HepG2 (cell line): Measurements from ENCODE around the gene SERPINA9. TPM values are rescaled to one million over a fixed set of nuclear protein-coding genes. Genes with fewer than 3 reads are reported as not detected.
A peak's percentile ranks its signal among the peaks of the same experiment; 100 is the strongest.

ENCODE experiments used
- FOXK2 ChIP-seq: fragments of 450-650 bp; IDR thresholded peaks from 2 replicates; pipeline ENCODE4 v1.6.1; 2016
- NR1H2 ChIP-seq: sonication (generic); formaldehyde crosslinking; IDR thresholded peaks from 2 replicates; pipeline ENCODE4 v1.8.1; 2022; ENCODE audit warnings: low read depth, missing genetic modification reagents, borderline replicate concordance
- XRCC5 ChIP-seq: fragments of 200-400 bp; formaldehyde crosslinking; optimal IDR thresholded peaks from 2 replicates; pipeline ENCODE3; 2017; ENCODE audit warnings: mild to moderate bottlenecking, low read length
- ZNF136 ChIP-seq: sonication (generic); formaldehyde crosslinking; IDR thresholded peaks from 2 replicates; pipeline ENCODE4 v1.8.1; 2022; ENCODE audit warnings: low read depth, mild to moderate bottlenecking, moderate library complexity, missing genetic modification reagents
- ZNF552 ChIP-seq: sonication (generic); formaldehyde crosslinking; IDR thresholded peaks from 2 replicates; pipeline ENCODE4 v1.9.0; 2022; ENCODE audit warnings: missing genetic modification reagents, mild to moderate bottlenecking, borderline replicate concordance
- polyA plus RNA-seq, 8 experiments: library from polyadenylated mRNA; depleted of rRNA in 3 of 8; stranded (reverse) in 7 of 8; unstranded in 1 of 8; fragments of >200 nt; fragmentation: Illumina TruSeq in 4 of 8; extraction: Trizol in 4 of 8; gene quantifications; 2 replicates each; pipeline versions ENCODE4 v1.2.1 to v1.2.3, GENCODE V29; 2011 to 2016; ENCODE audit warnings: low read depth in 4 of 8, missing spikeins in 1 of 8, mixed read lengths in 1 of 8; ENCODE audit not compliant: insufficient read depth in 1 of 8
- total RNA-seq, 5 experiments: library from RNA; depleted of rRNA; stranded (reverse); fragments of >200 nt; fragmentation: Illumina TruSeq; extraction: Trizol; gene quantifications; 2 replicates each; pipeline ENCODE4 v1.2.3, GENCODE V29; 2016; ENCODE audit warnings: low read depth in 1 of 5
- TF ChIP-seq, protein P1 (sequence below): sonication (generic); formaldehyde crosslinking; IDR thresholded peaks from 2 replicates; pipeline ENCODE4 v1.4.0; 2020; ENCODE audit warnings: mild to moderate bottlenecking, missing genetic modification reagents, borderline replicate concordance
- TF ChIP-seq, protein P2 (sequence below): sonication (generic); formaldehyde crosslinking; IDR thresholded peaks from 2 replicates; pipeline ENCODE4 v1.5.1; 2020; ENCODE audit warnings: mild to moderate bottlenecking, missing genetic modification reagents
- TF ChIP-seq, protein P3 (sequence below): sonication (generic); formaldehyde crosslinking; IDR thresholded peaks from 2 replicates; pipeline ENCODE4 v1.8.0; 2022; ENCODE audit warnings: mild to moderate bottlenecking, missing genetic modification reagents, borderline replicate concordance
- TF ChIP-seq, protein P4 (sequence below): sonication (generic); formaldehyde crosslinking; IDR thresholded peaks from 2 replicates; pipeline ENCODE4 v1.4.0; 2020; ENCODE audit warnings: missing genetic modification reagents, borderline replicate concordance
- TF ChIP-seq, protein P5 (sequence below): sonication (generic); formaldehyde crosslinking; IDR thresholded peaks from 2 replicates; pipeline ENCODE4 v1.5.0; 2020; ENCODE audit warnings: mild to moderate bottlenecking, missing genetic modification reagents, borderline replicate concordance

The SERPINA9 gene
- total and polyA plus RNA-seq, 2 of the 13 experiments (the other 11 are each of a cell fraction or from before 2014, with no cell fraction given) = 0.21 TPM; not detected in 1

DNA sequence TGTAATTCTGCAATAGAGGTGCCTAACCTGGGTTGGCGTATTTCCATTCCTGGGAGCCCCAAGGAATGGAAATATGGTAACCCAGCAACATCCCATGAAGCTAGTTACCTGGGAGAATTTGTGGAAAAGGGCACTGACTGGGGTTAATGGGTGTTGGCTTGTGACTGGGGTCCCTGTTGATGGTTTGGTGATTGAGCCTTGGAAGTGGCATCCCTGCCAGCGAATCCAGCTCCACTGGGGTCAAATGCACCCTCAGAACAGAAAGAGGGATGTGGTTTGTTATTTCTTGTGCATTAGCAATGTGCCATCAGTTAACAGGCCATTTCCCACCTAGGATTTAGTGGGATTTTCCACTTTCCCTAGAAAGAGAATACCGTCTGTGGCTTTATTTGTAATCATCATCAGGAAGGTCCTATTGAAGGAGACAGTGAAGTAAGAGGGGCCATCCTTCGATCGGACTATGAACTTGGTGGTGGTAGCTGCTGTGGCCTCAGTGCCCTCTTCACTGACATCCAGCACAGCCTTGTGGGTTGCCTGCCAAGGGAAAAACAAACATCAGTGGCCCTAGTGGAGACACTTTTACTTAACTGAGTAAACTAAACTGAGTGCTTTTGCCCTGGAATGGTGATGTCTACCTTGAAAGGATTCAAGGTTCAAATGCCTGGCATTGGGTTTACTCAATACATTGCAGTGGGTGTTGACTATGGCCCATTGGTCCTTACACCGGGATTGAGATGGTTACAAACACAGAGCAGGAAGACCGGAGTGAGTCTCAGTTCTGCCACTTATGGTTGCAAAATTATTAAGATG, 13.0 kb downstream of the SERPINA9 start (continued):
- TF ChIP-seq, protein P1, sequence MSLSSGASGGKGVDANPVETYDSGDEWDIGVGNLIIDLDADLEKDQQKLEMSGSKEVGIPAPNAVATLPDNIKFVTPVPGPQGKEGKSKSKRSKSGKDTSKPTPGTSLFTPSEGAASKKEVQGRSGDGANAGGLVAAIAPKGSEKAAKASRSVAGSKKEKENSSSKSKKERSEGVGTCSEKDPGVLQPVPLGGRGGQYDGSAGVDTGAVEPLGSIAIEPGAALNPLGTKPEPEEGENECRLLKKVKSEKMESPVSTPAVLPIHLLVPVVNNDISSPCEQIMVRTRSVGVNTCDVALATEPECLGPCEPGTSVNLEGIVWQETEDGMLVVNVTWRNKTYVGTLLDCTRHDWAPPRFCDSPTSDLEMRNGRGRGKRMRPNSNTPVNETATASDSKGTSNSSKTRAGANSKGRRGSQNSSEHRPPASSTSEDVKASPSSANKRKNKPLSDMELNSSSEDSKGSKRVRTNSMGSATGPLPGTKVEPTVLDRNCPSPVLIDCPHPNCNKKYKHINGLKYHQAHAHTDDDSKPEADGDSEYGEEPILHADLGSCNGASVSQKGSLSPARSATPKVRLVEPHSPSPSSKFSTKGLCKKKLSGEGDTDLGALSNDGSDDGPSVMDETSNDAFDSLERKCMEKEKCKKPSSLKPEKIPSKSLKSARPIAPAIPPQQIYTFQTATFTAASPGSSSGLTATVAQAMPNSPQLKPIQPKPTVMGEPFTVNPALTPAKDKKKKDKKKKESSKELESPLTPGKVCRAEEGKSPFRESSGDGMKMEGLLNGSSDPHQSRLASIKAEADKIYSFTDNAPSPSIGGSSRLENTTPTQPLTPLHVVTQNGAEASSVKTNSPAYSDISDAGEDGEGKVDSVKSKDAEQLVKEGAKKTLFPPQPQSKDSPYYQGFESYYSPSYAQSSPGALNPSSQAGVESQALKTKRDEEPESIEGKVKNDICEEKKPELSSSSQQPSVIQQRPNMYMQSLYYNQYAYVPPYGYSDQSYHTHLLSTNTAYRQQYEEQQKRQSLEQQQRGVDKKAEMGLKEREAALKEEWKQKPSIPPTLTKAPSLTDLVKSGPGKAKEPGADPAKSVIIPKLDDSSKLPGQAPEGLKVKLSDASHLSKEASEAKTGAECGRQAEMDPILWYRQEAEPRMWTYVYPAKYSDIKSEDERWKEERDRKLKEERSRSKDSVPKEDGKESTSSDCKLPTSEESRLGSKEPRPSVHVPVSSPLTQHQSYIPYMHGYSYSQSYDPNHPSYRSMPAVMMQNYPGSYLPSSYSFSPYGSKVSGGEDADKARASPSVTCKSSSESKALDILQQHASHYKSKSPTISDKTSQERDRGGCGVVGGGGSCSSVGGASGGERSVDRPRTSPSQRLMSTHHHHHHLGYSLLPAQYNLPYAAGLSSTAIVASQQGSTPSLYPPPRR = peak; percentile 69; the same call in 1 of the 2 replicates
- TF ChIP-seq ZNF552 (CRISPR knock-in tag) (no peak), FOXK2 (no peak), NR1H2 (CRISPR knock-in tag) (no peak), XRCC5 (peak; percentile 28), ZNF136 (CRISPR knock-in tag) (0 out of 2 replicates have a peak, but pooled peaks have one; percentile 40)
- TF ChIP-seq, protein P2, sequence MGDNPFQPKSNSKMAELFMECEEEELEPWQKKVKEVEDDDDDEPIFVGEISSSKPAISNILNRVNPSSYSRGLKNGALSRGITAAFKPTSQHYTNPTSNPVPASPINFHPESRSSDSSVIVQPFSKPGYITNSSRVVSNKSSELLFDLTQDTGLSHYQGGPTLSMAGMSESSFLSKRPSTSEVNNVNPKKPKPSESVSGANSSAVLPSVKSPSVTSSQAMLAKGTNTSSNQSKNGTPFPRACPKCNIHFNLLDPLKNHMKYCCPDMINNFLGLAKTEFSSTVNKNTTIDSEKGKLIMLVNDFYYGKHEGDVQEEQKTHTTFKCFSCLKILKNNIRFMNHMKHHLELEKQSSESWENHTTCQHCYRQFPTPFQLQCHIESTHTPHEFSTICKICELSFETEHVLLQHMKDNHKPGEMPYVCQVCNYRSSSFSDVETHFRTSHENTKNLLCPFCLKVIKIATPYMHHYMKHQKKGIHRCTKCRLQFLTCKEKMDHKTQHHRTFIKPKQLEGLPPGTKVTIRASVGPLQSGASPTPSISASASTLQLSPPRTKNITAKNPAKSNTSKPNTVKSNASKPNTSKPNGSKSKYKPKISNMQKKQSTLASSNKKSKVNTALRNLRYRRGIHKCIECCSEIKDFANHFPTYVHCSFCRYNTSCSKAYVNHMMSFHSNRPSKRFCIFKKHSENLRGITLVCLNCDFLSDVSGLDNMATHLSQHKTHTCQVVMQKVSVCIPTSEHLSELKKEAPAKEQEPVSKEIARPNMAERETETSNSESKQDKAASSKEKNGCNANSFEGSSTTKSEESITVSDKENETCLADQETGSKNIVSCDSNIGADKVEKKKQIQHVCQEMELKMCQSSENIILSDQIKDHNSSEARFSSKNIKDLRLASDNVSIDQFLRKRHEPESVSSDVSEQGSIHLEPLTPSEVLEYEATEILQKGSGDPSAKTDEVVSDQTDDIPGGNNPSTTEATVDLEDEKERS (CRISPR knock-in tag) = no peak
- TF ChIP-seq, protein P3, sequence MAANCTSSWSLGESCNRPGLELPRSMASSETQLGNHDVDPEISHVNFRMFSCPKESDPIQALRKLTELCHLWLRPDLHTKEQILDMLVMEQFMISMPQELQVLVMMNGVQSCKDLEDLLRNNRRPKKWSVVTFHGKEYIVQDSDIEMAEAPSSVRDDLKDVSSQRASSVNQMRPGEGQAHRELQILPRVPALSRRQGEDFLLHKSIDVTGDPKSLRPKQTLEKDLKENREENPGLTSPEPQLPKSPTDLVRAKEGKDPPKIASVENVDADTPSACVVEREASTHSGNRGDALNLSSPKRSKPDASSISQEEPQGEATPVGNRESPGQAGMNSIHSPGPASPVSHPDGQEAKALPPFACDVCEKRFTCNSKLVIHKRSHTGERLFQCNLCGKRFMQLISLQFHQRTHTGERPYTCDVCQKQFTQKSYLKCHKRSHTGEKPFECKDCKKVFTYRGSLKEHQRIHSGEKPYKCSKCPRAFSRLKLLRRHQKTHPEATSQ (CRISPR knock-in tag) = 0 out of 2 replicates have a peak, but pooled peaks have one; percentile 25
- TF ChIP-seq, protein P4, sequence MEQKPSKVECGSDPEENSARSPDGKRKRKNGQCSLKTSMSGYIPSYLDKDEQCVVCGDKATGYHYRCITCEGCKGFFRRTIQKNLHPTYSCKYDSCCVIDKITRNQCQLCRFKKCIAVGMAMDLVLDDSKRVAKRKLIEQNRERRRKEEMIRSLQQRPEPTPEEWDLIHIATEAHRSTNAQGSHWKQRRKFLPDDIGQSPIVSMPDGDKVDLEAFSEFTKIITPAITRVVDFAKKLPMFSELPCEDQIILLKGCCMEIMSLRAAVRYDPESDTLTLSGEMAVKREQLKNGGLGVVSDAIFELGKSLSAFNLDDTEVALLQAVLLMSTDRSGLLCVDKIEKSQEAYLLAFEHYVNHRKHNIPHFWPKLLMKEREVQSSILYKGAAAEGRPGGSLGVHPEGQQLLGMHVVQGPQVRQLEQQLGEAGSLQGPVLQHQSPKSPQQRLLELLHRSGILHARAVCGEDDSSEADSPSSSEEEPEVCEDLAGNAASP (CRISPR knock-in tag) = peak; percentile 84; the same call in 1 of the 2 replicates
- TF ChIP-seq, protein P5, sequence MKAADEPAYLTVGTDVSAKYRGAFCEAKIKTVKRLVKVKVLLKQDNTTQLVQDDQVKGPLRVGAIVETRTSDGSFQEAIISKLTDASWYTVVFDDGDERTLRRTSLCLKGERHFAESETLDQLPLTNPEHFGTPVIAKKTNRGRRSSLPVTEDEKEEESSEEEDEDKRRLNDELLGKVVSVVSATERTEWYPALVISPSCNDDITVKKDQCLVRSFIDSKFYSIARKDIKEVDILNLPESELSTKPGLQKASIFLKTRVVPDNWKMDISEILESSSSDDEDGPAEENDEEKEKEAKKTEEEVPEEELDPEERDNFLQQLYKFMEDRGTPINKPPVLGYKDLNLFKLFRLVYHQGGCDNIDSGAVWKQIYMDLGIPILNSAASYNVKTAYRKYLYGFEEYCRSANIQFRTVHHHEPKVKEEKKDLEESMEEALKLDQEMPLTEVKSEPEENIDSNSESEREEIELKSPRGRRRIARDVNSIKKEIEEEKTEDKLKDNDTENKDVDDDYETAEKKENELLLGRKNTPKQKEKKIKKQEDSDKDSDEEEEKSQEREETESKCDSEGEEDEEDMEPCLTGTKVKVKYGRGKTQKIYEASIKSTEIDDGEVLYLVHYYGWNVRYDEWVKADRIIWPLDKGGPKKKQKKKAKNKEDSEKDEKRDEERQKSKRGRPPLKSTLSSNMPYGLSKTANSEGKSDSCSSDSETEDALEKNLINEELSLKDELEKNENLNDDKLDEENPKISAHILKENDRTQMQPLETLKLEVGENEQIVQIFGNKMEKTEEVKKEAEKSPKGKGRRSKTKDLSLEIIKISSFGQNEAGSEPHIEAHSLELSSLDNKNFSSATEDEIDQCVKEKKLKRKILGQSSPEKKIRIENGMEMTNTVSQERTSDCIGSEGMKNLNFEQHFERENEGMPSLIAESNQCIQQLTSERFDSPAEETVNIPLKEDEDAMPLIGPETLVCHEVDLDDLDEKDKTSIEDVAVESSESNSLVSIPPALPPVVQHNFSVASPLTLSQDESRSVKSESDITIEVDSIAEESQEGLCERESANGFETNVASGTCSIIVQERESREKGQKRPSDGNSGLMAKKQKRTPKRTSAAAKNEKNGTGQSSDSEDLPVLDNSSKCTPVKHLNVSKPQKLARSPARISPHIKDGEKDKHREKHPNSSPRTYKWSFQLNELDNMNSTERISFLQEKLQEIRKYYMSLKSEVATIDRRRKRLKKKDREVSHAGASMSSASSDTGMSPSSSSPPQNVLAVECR (CRISPR knock-in tag) = no peak; the same call in 1 of the 2 replicates
